ENCODE results near the gene MTFR1L. TPM values are rescaled to one million over a fixed set of nuclear protein-coding genes. Genes with fewer than 3 reads are reported as not detected.
A peak's percentile ranks its signal among the peaks of the same experiment; 100 is the strongest.

MTFR1L gene
- total RNA-seq, 2 donors from 2014 or later = 42.6 to 43.9 TPM

DNA sequence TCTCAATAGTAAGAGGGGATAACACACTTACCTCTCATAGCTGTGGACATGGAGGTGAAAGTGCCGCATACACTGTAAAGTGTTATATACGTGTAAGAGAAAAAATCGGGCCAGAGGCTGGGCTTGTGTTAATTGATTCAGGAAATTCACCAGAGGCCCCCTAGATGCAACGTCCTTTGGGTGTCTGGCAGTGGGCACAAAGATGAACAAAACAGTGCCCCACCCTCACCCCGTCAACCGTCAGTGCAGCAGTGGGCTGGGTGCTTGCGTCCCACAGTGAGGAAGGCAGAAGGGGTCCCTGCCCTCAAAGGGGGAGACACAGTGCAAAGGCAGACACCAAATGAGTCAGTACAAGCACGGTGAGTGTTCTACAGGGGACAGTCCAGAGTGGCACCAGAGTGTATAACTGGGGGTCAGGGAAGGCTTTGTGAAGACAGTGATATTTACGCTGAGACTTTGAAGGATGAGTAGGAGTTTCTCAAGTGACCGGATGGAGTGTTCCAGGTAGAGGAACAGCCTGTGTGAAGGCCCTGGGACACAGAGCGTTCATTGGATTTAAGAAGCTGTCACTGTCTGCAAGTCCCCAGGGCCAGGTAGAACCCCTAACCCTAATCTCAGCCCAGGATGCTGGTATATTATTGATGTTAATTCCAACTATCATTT, 6.6 kb upstream of the MTFR1L start:
- no peak overlapping the region for H3K27ac Mint-ChIP-seq
- no peak for DNase-seq (ENCODE audit: low spot score in 2 of 2)
- no peak for ATAC-seq
- no peaks in the 10 kb centered on the region for H3K36me3 Mint-ChIP-seq
- no peaks in the 10 kb centered on the region for H3K9me3 Mint-ChIP-seq

DNA sequence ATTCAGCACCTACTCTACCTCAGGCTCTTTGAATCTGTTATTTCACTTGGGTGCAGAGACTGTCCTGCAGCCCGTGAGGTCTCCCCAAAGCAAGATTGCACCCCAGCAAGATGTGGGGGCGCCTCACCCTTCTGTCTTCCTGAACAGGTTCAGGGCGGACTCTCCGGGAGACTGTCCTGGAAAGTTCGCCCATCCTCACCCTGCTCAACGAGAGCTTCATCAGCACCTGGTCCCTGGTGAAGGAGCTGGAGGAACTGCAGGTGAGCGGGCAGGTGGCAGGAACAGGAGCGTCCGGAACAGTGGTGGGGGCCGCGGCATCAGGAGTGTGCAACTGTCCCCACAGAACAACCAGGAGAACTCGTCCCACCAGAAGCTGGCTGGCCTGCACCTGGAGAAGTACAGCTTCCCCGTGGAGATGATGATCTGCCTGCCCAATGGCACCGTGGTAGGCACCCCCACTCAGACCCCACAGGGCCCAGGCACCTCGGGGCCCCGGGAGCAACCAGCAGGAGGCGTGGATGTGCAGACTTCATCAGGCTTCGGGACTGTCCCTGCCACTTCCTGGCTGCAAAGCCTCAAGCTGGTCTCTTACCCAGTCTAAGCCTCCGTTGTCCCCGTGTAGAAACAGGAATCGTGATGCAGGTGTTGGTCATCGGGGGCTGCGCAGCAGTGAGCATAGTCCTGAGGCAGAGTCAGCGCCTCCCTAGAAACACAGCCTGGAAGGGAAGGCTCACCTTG, 5.9 kb upstream of the MTFR1L start:
- DNase-seq (ENCODE audit: low spot score in 2 of 2) = peak in 1 of 2 donors; percentile 54
- no peaks in the 10 kb centered on the region for H3K9me3 Mint-ChIP-seq
- ATAC-seq = peak in 1 of 2 donors; percentile 25
- peaks cover under 1% of the 10 kb centered on the region in 2 donors for H3K36me3 Mint-ChIP-seq
- peak overlapping the region in 1 of 2 donors; percentile 53 for H3K27ac Mint-ChIP-seq

DNA sequence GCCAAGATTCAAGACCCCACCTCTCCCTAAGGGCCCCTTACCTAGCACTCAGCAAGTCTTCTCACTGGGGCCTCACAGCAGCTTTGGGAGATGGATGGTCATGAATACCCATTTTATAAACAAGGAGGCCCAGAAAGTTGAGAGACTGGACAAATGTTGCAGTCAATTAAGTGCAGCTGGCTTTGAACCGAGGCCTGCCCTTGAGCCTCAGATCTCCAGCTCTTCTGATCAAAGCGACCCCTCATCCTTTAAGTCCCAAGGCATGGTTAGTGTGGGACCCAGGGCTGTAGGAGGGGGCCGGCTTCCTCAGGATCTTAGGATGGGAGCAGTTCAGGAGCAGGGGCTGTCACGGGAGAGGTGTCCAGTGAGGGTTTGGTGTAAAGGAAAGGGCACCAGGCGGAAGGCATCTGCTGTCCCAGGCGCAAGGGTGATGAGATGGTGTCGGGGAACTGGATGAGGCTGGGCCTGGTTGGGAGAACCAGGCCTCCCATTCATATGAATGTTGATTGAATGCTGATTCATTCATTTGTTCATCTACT, 5.1 kb upstream of the MTFR1L start:
- no peak for DNase-seq (ENCODE audit: low spot score in 2 of 2)
- ATAC-seq = no peak
- H3K36me3 Mint-ChIP-seq = peaks cover 5 to 8% of the 10 kb centered on the region in 2 donors
- H3K27ac Mint-ChIP-seq = peak overlapping the region in 1 of 2 donors; percentile 53
- no peaks in the 10 kb centered on the region for H3K9me3 Mint-ChIP-seq

DNA sequence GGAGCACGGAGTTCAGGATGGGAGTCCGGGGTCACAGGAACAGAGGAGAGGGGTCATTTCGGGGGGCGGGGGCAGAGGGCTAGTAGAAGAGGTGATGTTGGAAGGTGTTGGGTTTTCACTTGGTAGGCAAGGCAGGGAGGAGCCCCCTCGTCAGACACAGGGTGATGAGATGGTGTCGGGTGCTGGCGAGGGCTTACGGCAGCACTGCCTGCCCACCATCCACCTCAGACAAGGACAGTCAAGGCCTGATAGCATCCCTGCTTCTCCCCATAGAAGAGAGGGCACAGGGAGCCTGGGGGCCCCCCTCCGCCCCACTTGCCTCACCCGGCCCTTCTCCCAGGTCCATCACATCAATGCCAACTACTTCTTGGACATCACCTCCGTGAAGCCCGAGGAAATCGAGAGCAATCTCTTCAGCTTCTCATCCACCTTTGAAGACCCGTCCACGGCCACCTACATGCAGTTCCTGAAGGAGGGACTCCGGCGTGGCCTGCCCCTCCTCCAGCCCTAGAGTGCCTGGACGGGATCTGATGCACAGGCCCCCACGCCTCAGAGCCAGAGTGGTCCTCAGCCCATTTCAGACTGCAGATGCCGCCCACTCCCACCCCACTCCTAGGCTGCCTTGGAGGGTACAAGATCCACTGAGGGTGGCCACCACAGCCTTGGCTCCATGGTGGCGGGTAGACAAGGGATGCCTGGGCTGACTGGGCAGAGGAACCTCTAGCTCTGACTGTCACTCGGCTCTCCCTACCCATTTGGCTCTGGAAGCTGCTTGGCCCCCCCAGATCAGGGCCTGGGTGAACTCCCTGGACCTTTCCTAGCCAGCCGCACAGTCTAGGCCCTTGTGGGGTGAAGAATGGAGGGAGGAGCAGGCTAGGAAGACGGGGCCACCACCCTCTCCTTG, 4.3 kb upstream of the MTFR1L start:
- H3K27ac Mint-ChIP-seq = peak overlapping the region in 1 of 2 donors; percentile 53
- ATAC-seq (no peak), DNase-seq (ENCODE audit: low spot score in 2 of 2) (no peak)
- H3K36me3 Mint-ChIP-seq = peaks cover 6 to 8% of the 10 kb centered on the region in 2 donors
- no peaks in the 10 kb centered on the region for H3K9me3 Mint-ChIP-seq

DNA sequence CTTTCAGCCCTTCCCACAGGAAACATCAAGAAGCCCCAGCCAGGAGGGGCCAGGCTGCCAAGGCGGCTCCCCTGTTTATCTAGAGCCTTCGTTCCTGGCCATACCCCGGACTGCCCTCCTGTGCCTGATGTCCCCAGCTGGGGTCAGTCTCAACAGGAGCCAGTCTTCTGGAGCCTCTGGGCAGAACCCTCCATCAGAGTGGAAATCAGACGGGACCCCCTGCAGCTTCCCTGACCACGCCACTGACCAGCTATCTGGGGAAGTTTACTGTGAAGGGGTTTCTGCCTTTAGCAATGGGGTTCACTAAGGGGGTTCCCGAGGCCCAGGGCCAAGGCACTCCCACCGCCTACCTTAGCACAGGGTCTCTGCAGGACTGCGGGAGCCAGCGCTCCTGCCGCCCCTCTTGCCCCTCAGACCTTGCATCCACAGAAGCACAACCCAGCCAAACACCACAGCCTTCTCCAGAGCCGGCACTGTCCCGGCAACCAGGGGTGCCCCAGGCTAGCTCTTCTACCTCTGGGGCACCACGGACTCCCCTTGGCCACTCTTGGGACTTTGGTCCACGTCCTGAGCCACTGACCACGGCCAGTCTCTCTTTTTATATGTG, 3.5 kb upstream of the MTFR1L start:
- Mint-ChIP-seq H3K36me3 (peaks cover 14 to 16% of the 10 kb centered on the region in 2 donors), H3K9me3 (no peaks in the 10 kb centered on the region), H3K27ac (peak overlapping the region in 1 of 2 donors; percentile 22)
- no peak for DNase-seq (ENCODE audit: low spot score in 2 of 2)
- no peak for ATAC-seq

DNA sequence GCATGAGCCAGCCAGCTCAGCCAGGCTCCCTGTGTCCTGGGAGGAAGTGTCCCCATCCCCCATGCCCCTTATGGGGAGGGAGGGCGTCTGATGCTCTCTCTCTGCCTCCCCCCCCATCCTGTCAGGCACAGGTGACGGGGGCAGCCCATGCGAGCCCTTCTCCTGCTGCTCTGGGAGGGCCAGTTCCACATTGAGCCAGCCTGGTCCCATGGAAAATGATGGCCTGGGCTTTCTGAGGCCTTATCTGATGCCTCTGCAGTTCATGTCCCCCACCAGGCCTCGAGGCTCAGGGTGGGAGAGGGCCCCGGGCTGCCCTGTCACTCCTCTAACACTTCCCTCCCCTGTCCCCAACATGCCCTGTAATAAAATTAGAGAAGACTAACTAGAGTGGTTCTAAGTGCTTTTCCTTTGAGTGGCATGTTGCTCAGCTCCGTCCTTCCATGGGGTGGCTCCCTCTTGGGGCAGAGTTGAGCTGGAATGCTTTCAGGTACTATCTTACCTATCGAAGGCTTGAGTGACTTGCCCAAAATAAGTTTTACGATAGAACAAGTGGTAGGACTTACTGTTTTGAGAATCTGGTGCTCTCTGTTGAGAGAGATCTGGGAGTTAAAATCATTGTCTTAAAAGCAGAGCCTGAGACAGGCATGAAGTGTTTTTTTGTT, 1.8 kb upstream of the MTFR1L start:
- DNase-seq (ENCODE audit: low spot score in 2 of 2) (no peak), ATAC-seq (no peak)
- Mint-ChIP-seq H3K36me3 (peaks cover 21 to 27% of the 10 kb centered on the region in 2 donors), H3K27ac (peak overlapping the region; percentile 70 to 90), H3K9me3 (no peaks in the 10 kb centered on the region)

DNA sequence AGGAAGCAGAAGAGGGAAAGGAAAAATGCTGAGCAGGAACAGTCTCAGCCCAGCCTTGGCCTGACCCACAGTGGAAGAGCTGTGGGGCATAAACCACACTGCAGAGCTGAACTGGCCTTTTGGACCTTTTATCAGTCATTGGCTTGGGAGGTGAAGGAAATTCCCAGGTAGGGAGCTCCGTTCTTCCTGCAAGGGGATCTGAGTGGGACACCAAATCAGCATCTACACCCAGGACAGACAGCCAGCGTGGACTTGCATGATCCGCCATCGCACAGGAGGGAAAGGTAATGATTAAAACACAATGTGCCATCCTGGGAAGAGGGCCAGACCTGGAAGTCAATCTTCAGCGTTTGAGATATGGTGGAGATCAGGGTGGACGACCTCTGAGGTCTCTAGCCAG, 1.2 kb upstream of the MTFR1L start:
- peaks cover 21 to 27% of the 10 kb centered on the region in 2 donors for H3K36me3 Mint-ChIP-seq
- no peaks in the 10 kb centered on the region for H3K9me3 Mint-ChIP-seq
- DNase-seq (ENCODE audit: low spot score in 2 of 2) (no peak), ATAC-seq (no peak)
- H3K27ac Mint-ChIP-seq = peak overlapping the region; percentile 90 to 98

DNA sequence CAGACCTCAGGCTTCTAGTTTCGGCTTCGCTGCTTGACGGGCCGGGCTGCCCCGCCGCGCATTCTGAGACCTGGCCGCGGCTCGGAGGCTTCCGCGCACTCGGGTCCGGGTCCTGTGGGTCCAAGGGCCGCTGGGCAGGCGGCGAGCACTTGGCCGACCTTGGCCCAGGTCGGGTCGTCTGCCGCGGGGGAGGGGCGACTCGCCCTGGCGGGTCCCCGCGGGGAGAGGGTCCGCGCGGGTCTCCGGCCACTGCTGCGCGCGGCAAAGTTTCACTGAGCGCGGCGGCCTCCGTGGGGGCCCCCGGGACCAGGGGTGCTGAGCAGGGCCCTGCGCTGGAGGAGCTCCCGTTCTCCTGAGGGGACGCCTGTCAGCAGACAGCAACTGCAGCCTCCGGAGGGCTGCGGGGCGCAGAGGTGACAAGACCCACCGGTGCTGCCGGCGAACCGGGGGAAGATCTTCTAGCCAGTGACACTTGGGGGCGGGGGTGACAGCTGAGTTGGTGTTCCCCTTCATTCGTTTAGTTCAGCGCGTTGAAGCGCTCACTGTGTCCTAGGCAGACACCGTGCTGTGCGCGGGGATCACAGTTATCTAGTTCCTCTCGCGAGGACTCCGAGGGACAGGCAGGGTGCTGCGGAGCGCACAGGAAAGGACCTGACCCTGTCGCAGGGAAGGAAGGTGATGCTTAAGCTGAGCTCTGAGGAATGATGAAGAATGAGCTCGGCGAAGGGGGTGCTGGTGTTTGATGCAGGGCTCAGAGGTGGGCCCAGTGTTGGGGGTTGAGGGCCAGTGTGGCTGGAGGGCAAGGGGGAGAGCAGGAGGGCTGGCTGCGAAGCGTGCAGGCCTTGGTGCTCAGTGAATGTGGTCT, 725 bp downstream of the MTFR1L start:
- H3K27ac Mint-ChIP-seq = peak overlapping the region; percentile 90 to 96
- peak; percentile 72 to 79 for DNase-seq (ENCODE audit: low spot score in 2 of 2)
- no peaks in the 10 kb centered on the region for H3K9me3 Mint-ChIP-seq
- peaks cover 21 to 27% of the 10 kb centered on the region in 2 donors for H3K36me3 Mint-ChIP-seq
- peak; percentile 72 to 74 for ATAC-seq

DNA sequence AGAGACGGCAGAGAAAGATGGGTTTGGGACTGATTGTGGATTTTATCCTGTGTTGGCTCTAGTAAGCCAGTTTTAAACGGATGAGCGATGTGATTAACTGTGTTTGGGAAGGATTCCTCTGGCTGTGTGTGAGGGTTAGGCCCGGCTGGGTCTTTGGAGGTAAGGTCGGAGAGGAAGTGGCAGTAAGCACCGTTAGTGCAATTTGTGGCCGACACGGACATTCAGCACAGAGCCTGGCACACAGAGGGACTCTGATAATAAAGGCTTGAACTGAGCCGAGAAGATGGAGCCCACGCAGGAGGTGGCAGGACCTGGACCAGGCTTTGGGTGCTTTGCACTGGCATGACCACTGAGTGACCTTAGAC, 1.3 kb downstream of the MTFR1L start:
- peaks cover 21 to 27% of the 10 kb centered on the region in 2 donors for H3K36me3 Mint-ChIP-seq
- ATAC-seq (no peak), DNase-seq (ENCODE audit: low spot score in 2 of 2) (no peak)
- H3K27ac Mint-ChIP-seq = peak overlapping the region; percentile 90 to 96
- H3K9me3 Mint-ChIP-seq = no peaks in the 10 kb centered on the region

DNA sequence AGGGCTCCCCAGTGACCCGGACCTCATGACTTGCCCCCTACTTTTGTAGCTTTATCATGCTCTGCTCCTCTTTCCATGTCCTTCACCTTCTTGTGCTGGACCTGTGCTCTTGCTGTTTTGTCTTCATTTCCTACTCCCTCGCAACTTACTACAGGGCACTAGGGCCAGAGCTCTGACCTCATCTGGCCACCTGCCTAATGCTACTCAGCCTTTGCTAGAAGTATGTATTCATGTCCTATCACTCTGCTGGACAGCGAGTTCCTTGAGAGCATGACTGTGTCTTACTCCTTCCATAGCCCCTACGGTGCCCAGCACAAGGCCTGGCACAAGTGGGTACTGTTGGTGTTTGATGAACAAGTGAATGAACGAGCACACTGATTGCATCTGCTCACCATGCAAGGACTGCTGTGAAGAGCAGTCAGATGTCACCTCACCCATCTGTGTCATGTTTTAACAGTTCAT, 1.9 kb downstream of the MTFR1L start:
- H3K27ac Mint-ChIP-seq = peak overlapping the region; percentile 90 to 96
- DNase-seq (ENCODE audit: low spot score in 2 of 2) = no peak
- ATAC-seq = no peak
- H3K36me3 Mint-ChIP-seq = peaks cover 21 to 27% of the 10 kb centered on the region in 2 donors
- H3K9me3 Mint-ChIP-seq = no peaks in the 10 kb centered on the region

DNA sequence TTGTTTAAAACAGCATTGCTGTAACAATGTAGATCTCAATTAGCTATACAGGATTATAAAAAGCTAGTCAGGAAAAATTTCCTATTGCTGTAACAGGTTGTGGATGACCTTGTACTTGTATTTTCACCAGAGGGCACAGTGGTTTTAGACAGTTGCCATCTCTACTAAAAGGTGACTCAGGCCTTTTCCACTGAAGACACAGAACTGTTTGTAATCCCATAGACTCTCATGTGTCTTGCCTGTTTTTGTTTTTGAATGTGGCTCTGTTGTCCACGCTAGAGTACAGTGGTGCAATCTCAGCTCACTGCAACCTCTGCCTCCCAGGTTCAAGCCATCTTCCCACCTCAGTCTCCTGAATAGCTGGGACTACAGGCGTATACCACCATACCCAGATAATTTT, 5.9 kb downstream of the MTFR1L start:
- peaks cover 24% of the 10 kb centered on the region in 2 donors for H3K36me3 Mint-ChIP-seq
- no peak overlapping the region for H3K27ac Mint-ChIP-seq
- DNase-seq (ENCODE audit: low spot score in 2 of 2) = no peak
- no peaks in the 10 kb centered on the region for H3K9me3 Mint-ChIP-seq
- no peak for ATAC-seq

DNA sequence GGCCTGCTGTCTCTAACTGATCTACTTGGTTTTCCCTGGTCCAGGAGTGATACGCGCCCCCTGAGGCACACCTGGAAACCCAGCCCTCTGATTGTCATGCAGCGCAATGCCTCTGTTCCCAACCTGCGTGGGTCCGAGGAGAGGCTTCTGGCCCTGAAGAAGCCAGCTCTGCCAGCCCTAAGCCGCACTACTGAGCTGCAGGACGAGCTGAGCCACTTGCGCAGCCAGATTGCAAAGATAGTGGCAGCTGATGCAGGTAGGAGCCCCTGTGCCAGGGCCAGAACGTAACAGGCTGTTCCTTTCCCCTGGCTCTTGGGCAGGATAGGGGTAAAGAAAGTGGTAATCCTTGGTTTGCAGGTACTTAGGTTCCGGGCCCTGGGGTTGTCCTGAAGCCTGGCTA, 6.8 kb downstream of the MTFR1L start:
- DNase-seq (ENCODE audit: low spot score in 2 of 2) (no peak), ATAC-seq (no peak)
- no peak overlapping the region for H3K27ac Mint-ChIP-seq
- H3K36me3 Mint-ChIP-seq = peaks cover 15 to 17% of the 10 kb centered on the region in 2 donors
- H3K9me3 Mint-ChIP-seq = no peaks in the 10 kb centered on the region

DNA sequence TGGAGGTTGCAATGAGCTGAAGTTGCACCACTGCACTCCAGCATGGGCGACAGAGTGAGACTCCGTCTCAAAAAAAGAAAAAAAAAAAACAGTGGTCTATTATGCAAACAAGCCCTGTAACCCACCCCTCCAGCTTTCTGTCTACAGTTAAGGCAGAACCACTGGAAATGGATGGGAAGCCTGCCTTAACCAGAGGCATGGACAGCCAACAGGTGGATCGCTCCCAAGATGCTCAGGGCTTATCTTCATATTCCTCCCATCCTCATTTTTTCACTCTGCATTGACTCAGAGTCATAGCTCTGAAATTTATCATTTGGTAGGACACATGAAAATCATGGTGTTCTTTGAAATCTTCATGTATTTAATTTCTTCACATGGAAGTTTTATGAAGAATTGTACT, 8.7 kb downstream of the MTFR1L start:
- DNase-seq (ENCODE audit: low spot score in 2 of 2) (no peak), ATAC-seq (no peak)
- Mint-ChIP-seq H3K36me3 (peaks cover 7 to 10% of the 10 kb centered on the region in 2 donors), H3K27ac (no peak overlapping the region), H3K9me3 (no peaks in the 10 kb centered on the region)

DNA sequence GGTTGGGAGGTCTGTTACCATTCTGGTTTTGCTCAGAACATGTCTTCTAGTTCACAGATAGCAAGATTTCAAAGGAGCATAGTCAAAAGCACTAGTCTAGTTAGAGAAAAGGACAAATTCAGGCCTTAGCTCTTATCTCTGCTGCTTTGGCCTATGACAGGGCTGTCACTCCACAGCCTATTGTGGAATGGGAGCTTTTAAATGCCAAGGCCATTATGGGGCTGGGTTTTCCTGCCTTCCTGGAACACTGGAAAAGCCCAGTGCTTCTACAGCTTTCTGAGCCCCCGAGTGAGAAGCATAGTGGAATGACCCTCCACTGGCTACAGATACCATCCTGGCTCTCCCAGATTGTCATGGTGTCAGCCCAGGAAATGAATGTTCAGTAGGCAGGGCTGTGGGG, 9.3 kb downstream of the MTFR1L start:
- ATAC-seq = no peak
- Mint-ChIP-seq H3K9me3 (no peaks in the 10 kb centered on the region), H3K36me3 (peaks cover 7 to 10% of the 10 kb centered on the region in 2 donors), H3K27ac (no peak overlapping the region)
- DNase-seq (ENCODE audit: low spot score in 2 of 2) = no peak

DNA sequence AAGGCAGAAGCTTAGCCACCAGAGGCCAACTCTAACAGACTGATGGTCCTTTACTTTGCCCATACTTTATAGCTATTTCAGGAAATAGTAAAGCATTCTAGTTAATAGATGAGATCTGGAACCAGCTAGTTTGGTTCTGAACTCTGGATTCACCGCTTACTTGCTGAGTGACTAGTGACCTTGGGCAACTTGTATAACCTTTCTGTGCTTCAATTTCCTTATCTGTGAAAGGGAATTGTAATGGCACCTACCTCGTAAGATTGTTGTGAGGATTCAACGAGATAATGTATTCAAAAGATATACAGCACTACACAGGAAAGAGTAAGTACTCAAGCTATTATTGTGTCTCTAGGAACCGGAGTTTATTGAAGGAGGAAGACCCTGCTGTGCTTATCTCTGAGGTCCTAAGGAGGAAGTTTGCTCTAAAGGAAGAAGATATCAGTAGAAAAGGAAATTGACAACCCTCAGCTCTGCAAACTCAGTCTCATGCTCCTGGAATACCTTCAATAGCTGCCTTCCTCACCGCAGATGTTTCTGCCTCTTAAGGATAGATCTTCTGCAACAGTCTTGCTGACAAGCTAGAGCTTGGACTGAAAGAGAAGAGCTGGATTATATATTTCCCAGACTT, 11.9 kb downstream of the MTFR1L start:
- ATAC-seq (no peak), DNase-seq (ENCODE audit: low spot score in 2 of 2) (no peak)
- H3K36me3 Mint-ChIP-seq = peaks cover 11 to 17% of the 10 kb centered on the region in 2 donors
- no peaks in the 10 kb centered on the region for H3K9me3 Mint-ChIP-seq
- H3K27ac Mint-ChIP-seq = peak overlapping the region; percentile 15 to 75

All from activated naive CD4-positive, alpha-beta T cell treated with anti-CD3 and anti-CD28 coated beads, Interleukin-2, amount 50 U/mL, for 72 hours (primary cell).